T47D (cell line): Measurements from ENCODE around the gene CCL25.

Source experiments
- DNase-seq, 2 experiments: peaks; one replicate each; pipeline versions ENCODE4 v3.0.0 to v3.0.0-alpha.2; 2011 to 2012; ENCODE audit warnings: low read depth in 1 of 2, low spot score in 1 of 2
- JUND ChIP-seq: IDR thresholded peaks from 2 replicates; pipeline ENCODE4 v1.6.1; 2012; ENCODE audit warnings: low read depth
- in situ Hi-C: cut with HindIII; loops from 2 replicates; pipeline ENCODE4 v1.10.0; 2016; ENCODE audit warnings: low sequenced_read_pairs, low pct_unique_long_range_greater_than_20kb

The CCL25 gene

GRCh38 chr19:8084152-8084551 is 31.6 kb downstream of the CCL25 start:
- TF ChIP-seq JUND, result no peak
- in situ Hi-C loops, result no loop called here

GRCh38 chr19:8085598-8086408 is 33.2 kb downstream of the CCL25 start:
- in situ Hi-C loops, result no loop called here
- DNase-seq, result no peak
- TF ChIP-seq JUND, result no peak

More at GRCh38 chr19:8084152-8084551, 31.6 kb downstream of the CCL25 start:
- DNase-seq, result no peak

GRCh38 chr19:8086849-8087248 is 34.3 kb downstream of the CCL25 start:
- no peak for TF ChIP-seq JUND
- in situ Hi-C loops, result no loop called here
- no peak for DNase-seq

GRCh38 chr19:8087876-8088275 is 35.3 kb downstream of the CCL25 start:
- no peak for TF ChIP-seq JUND
- in situ Hi-C loops, result no loop called here
- DNase-seq, result no peak

- in situ Hi-C loops, result no loop called here
- peak in 1 of 2 experiments; percentile 27 for DNase-seq
- no peak for TF ChIP-seq JUND
Observed at GRCh38 chr19:8088752-8089663, 36.4 kb downstream of the CCL25 start.

- in situ Hi-C loops, result no loop called here
- no peak for TF ChIP-seq JUND
- DNase-seq, result no peak
Observed at GRCh38 chr19:8089664-8090601, 37.4 kb downstream of the CCL25 start.

GRCh38 chr19:8090950-8091349 is 38.4 kb downstream of the CCL25 start:
- TF ChIP-seq JUND, result no peak
- in situ Hi-C loops, result no loop called here
- no peak for DNase-seq

GRCh38 chr19:8093740-8094139 is 41.2 kb downstream of the CCL25 start:
- in situ Hi-C loops, result no loop called here
- no peak for TF ChIP-seq JUND
- DNase-seq, result no peak

- in situ Hi-C loops, result no loop called here
- TF ChIP-seq JUND, result no peak
- DNase-seq, result no peak
Observed at GRCh38 chr19:8094336-8094735, 41.8 kb downstream of the CCL25 start.

GRCh38 chr19:8095354-8095886 is 42.9 kb downstream of the CCL25 start:
- DNase-seq, result no peak
- no peak for TF ChIP-seq JUND
- in situ Hi-C loops, result no loop called here

- DNase-seq, result no peak
- no peak for TF ChIP-seq JUND
- in situ Hi-C loops, result no loop called here
Observed at GRCh38 chr19:8096071-8096470, 43.5 kb downstream of the CCL25 start.

- in situ Hi-C loops, result no loop called here
- no peak for DNase-seq
- TF ChIP-seq JUND, result no peak
Observed at GRCh38 chr19:8097198-8097597, 44.6 kb downstream of the CCL25 start.
